ENCODE results near the gene TCEAL1.
"Not testable (repeated sequence)": the region's sequence is repeated elsewhere in the genome, so short reads cannot be mapped to it uniquely, and the experiment has no call there.

The TCEAL1 gene

GRCh38 chrX:103658681-103659433, 30.1 kb downstream of the TCEAL1 start:
- TF ChIP-seq, protein P1, sequence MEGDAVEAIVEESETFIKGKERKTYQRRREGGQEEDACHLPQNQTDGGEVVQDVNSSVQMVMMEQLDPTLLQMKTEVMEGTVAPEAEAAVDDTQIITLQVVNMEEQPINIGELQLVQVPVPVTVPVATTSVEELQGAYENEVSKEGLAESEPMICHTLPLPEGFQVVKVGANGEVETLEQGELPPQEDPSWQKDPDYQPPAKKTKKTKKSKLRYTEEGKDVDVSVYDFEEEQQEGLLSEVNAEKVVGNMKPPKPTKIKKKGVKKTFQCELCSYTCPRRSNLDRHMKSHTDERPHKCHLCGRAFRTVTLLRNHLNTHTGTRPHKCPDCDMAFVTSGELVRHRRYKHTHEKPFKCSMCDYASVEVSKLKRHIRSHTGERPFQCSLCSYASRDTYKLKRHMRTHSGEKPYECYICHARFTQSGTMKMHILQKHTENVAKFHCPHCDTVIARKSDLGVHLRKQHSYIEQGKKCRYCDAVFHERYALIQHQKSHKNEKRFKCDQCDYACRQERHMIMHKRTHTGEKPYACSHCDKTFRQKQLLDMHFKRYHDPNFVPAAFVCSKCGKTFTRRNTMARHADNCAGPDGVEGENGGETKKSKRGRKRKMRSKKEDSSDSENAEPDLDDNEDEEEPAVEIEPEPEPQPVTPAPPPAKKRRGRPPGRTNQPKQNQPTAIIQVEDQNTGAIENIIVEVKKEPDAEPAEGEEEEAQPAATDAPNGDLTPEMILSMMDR (IDR thresholded peaks at IDR 0.05), result no peak
- H3K4me3 ChIP-seq (ENCODE audit: low read depth, low read length), result no peak overlapping the region
- no peak overlapping the region for H3K27ac ChIP-seq
- no peaks in the 10 kb centered on the region for H3K27me3 ChIP-seq (ENCODE audit: control insufficient read depth, insufficient read depth, low read length)
- no peaks in the 10 kb centered on the region for H3K79me2 ChIP-seq
- no peaks in the 10 kb centered on the region for H3K4me1 ChIP-seq
- H3K4me2 ChIP-seq (ENCODE audit: low read length), result no peak overlapping the region
- no peak overlapping the region for H3K9ac ChIP-seq
- no peaks in the 10 kb centered on the region for H3K36me3 ChIP-seq (ENCODE audit: control insufficient read depth, insufficient read depth, low read length)
- H2AFZ ChIP-seq, result no peak overlapping the region
- H3K9me3 ChIP-seq (ENCODE audit: control insufficient read depth, low read length), result no peaks in the 10 kb centered on the region

GRCh38 chrX:103659460-103659859, 30.7 kb downstream of the TCEAL1 start:
- H3K4me1 ChIP-seq; H3K4me2 ChIP-seq (ENCODE audit: low read length); H3K9ac ChIP-seq; H3K27ac ChIP-seq; H2AFZ ChIP-seq; H3K36me3 ChIP-seq (ENCODE audit: control insufficient read depth, insufficient read depth, low read length); H3K4me3 ChIP-seq (ENCODE audit: low read depth, low read length); H3K27me3 ChIP-seq (ENCODE audit: control insufficient read depth, insufficient read depth, low read length); H3K9me3 ChIP-seq (ENCODE audit: control insufficient read depth, low read length); H3K79me2 ChIP-seq: not testable (repeated sequence)

DNA sequence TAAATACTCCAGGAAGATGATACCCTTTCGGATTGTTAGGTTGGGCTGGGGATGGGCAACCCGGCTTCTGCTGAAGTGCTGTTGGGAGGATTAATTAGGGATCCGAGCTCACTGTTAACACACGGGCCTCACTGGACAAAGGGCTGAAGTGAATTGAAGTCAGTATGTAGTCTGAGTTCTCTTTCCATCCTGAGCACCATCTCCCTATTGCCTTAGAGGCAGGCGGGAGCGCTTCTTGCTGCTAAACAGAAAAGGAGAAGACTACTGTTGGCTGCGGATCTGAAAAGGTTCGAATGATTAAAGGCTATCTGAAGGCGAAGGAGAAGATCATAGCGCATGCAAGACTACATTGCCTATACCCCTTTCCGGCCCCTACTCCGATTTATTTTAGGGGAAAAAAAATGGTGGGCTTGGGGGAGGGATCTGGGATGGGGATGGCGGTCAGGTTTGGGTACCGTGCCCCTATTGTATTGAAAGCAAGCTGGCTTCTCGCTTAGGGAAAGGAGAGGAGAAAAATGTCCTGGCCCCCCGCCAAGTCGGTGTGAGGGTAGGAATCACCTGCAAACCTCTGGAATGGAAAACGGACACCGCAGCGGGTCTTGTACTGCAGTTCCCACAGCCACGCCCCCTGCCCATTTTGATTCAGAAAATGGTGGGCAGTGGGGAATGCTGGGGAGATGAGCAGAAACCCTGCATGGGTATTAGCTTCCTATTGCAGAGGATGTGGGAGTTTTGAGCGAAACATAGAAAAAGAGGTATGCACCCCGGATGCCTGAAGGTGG, 35.4 kb downstream of the TCEAL1 start:
- no peak overlapping the region for H3K9ac ChIP-seq
- no peaks in the 10 kb centered on the region for H3K27me3 ChIP-seq (ENCODE audit: control insufficient read depth, insufficient read depth, low read length)
- peak overlapping the region; percentile 52 for H2AFZ ChIP-seq
- no peaks in the 10 kb centered on the region for H3K36me3 ChIP-seq (ENCODE audit: control insufficient read depth, insufficient read depth, low read length)
- no peaks in the 10 kb centered on the region for H3K9me3 ChIP-seq (ENCODE audit: control insufficient read depth, low read length)
- H3K4me3 ChIP-seq (ENCODE audit: low read depth, low read length), result no peak overlapping the region
- no peaks in the 10 kb centered on the region for H3K4me1 ChIP-seq
- H3K79me2 ChIP-seq, result no peaks in the 10 kb centered on the region
- no peak overlapping the region for H3K27ac ChIP-seq
- no peak overlapping the region for H3K4me2 ChIP-seq (ENCODE audit: low read length)
- TF ChIP-seq, protein P1 (IDR thresholded peaks at IDR 0.05), result no peak

DNA sequence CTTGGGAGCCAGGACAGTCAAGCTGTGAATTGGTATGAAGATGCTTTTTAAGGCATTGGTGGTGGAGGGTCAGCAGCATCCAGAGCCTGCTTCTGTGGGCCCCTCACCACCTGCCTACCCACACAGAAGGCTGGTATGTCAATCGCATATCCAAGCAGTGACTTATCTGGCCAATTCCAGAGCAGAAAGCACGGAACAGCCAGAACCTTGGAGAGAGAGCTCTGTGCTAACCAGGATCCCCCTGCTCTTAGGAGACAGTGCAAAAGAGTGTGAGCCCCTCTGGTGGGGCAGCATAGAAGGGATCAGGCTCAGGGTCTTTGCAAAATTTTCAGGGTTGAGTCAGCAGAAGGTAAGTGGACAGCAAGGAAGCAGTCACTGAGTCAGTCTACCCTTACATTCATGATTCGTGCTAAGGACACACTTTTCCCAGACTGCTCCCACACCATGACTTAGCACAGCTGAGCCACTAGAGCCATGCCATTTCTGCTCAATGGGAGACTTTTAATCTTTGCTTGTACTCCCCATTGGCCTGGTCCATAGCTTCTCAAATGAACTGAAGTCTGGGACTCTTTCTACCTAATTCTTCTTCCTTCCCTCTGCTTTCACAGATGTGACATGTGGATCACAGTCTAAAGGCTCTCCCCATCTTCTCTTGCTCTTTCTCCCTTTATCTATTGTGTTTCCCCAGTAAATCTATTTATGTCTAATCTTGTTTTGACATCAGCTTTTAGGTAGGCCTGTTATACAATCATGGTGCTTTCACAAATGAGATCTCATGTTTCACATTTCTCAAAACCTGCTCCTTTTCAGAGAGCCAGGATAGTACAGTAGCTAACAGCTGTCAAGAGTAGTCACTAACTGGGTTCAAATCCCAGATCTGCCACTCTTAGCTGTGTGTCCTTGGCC, 37.7 kb downstream of the TCEAL1 start:
- Histone ChIP-seq H3K9me3 (ENCODE audit: control insufficient read depth, low read length) (no peaks in the 10 kb centered on the region), H3K27me3 (ENCODE audit: control insufficient read depth, insufficient read depth, low read length) (no peaks in the 10 kb centered on the region), H3K79me2 (no peaks in the 10 kb centered on the region), H3K9ac (no peak overlapping the region), H3K4me2 (ENCODE audit: low read length) (no peak overlapping the region), H2AFZ (no peak overlapping the region), H3K36me3 (ENCODE audit: control insufficient read depth, insufficient read depth, low read length) (no peaks in the 10 kb centered on the region), H3K27ac (peak overlapping the region; percentile 3), H3K4me1 (no peaks in the 10 kb centered on the region), H3K4me3 (ENCODE audit: low read depth, low read length) (no peak overlapping the region)
- TF ChIP-seq, protein P1 (IDR thresholded peaks at IDR 0.05), result no peak

GRCh38 chrX:103669745-103670144, 41.0 kb downstream of the TCEAL1 start:
- H3K9ac ChIP-seq, result no peak overlapping the region
- no peaks in the 10 kb centered on the region for H3K79me2 ChIP-seq
- H3K36me3 ChIP-seq (ENCODE audit: control insufficient read depth, insufficient read depth, low read length), result no peaks in the 10 kb centered on the region
- no peaks in the 10 kb centered on the region for H3K4me1 ChIP-seq
- H3K27me3 ChIP-seq (ENCODE audit: control insufficient read depth, insufficient read depth, low read length), result no peaks in the 10 kb centered on the region
- no peak overlapping the region for H3K4me3 ChIP-seq (ENCODE audit: low read depth, low read length)
- TF ChIP-seq, protein P1 (IDR thresholded peaks at IDR 0.05), result no peak
- H3K9me3 ChIP-seq (ENCODE audit: control insufficient read depth, low read length), result no peaks in the 10 kb centered on the region
- H2AFZ ChIP-seq, result no peak overlapping the region
- no peak overlapping the region for H3K27ac ChIP-seq
- no peak overlapping the region for H3K4me2 ChIP-seq (ENCODE audit: low read length)
